IPS-NIHi7 (cell line): Measurements from ENCODE around the gene PROX2.

Source experiments
- DNase-seq: peaks from one replicate; pipeline ENCODE4 v3.0.0; 2012; ENCODE audit warnings: mixed read lengths; ENCODE audit errors: extremely low spot score

Gene PROX2

DNA sequence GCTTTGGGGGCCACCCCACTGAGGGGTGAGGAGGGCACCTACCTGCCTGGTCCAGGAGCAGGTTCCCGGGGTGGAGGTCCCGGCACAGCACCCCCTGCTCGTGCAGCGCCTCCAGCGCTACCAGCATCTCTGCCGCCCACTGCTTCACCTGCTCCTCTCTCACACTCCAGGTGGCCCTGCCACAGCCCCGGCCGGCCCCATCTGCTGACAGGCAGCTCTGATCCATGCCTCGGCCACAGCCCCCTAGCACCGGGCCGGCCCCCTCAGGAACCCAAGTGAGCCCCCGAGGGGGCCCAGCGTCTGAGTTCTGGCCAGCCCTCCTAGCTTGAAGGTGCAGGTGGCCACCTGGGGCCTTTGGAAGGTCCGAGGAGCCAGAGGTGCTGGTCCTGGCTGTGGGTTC, 33.6 kb upstream of the PROX2 start:
- no peak for DNase-seq

GRCh38 chr14:74908861-74909341, 33.0 kb upstream of the PROX2 start:
- DNase-seq, result no peak

- DNase-seq, result no peak
Observed at GRCh38 chr14:74907744-74908143, 31.8 kb upstream of the PROX2 start.

- no peak for DNase-seq
Observed at GRCh38 chr14:74906925-74907521, 31.1 kb upstream of the PROX2 start.

- DNase-seq, result peak; percentile 88
Observed at GRCh38 chr14:74905595-74906142, 29.7 kb upstream of the PROX2 start.

- DNase-seq, result no peak
Observed at GRCh38 chr14:74904635-74905503, 28.9 kb upstream of the PROX2 start.

DNA sequence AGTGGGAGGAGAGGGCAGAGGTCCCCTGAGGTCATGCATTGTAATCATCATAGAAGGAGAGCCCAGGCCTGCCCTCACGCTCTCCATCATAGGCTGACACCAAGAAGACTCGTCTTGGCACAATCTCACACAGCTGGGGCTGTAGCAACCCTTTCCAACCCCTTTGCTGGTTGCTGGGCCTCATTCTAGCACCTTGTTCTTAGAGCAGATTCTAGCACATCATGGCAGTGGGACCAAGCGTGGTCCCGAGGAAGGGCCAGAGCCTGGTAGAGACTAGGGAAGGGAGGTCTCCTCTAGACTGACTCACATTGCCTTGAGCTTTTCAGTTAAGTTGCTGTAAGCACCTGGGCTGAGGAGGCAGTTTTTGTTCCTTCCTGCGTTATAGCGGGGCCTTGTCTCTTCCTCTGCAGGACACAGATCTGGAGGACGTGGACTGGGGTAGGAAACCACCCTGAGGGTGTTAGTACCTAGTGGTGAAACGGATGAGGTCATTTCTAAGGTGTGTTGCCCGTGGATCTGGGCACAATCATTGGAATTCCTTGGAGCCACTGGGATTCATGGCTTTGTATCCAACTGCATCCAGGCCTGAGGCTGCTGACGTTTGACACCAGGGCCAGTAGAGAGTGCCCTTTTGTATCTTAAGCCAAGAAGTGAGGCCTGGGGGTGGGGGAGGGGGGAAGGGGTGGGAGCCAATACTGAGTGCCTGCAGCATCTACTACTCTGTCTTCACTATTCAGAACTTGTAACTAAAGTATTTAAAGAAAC, 27.2 kb upstream of the PROX2 start:
- no peak for DNase-seq

DNA sequence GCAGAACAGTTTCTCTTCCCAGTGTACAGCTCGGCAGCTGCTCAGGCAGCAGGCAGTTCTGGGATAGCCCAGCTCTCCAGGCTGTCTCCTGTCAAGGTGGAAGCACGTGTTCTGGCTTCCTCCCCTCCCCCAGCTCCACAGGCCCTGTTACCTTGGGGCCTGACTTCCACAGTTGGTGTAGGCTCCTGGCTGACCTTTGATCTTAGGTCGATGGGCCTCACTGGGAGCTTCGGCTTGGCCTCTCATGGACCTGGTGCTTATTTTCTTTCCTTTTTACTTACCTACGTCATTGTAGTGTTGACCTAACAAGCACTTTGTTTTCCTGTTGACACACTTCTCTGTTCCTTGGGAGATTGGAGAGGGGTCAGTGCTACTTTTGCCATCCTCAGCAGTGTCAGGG, 22.7 kb upstream of the PROX2 start:
- DNase-seq, result no peak

- no peak for DNase-seq
Observed at GRCh38 chr14:74898083-74898482, 22.1 kb upstream of the PROX2 start.

- no peak for DNase-seq
Observed at GRCh38 chr14:74897642-74898041, 21.7 kb upstream of the PROX2 start.

DNA sequence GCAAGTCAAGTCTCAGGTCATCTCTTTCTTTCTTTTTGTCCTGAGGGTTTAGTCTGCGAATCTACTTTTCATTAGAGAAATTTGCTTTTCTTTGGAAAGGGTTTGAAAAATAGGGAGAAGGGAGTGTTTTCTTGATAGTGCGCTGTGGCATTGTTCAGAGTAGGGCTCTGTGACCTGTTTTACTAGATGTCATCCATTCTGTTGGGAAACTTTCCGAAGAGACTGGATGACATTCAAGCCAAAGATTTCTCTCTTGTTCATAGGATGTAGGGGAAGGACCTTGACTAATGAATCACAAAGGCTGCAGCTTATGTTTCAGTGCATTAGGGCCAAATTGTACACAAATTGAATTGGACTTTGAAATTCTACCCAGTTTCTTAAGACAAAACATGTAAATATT, 20.5 kb upstream of the PROX2 start:
- DNase-seq, result no peak

DNA sequence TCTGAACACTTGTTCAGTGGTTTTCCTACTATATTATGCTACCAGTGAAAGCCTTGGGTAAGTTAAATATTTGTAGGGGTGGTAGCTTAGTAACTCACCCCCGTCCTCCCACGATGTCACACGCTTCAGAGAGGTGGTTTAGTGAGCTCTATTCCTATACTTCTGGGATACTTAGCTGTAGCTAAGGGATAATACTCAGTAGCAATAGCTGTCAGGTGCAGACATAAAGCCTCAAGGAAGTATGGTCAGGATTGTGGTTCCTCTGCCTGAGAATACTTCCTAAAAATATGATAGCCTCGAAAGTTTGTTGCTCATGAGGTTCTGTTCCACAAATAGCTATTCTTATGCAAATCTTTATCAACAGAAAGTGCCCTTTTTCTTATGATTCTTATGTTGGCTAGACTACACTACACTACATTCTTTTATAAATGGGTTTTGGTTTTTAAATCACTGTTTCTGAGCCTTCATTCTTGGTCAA, 17.7 kb upstream of the PROX2 start:
- DNase-seq, result no peak

DNA sequence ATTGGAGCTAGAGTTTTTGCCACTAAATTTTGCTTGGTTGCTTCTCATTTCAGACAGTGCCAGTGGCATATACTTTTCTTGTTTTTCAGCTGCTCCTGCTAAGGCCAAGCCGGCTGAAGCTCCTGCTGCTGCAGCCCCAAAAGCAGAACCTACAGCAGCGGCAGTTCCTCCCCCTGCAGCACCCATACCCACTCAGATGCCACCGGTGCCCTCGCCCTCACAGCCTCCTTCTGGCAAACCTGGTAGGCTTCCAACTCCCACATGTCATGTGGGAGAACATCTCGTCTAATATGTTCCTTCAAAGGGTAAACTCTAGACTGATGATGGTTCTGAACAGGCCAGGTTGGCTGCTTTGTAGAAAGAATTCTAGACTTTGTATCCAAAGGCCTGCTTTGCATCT, 16.8 kb upstream of the PROX2 start:
- DNase-seq, result no peak

DNA sequence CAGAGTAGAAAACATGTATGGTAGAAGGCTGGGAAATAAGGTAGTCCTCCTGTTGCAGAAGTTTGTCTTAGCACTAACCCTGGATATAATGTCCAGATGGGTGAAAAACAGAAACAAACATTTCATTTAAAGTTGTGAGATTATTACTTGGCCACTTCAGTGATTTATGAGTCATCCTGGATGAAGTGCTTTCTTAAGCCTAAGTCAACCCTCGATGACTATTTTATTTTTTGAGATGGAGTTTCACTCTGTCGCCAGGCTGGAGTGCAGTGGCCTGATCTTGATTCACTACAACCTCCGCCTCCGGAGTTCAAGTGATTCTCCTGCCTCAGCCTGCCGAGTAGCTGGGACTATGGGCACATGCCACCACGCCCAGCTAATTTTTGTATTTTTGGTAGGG, 15.9 kb upstream of the PROX2 start:
- no peak for DNase-seq

DNA sequence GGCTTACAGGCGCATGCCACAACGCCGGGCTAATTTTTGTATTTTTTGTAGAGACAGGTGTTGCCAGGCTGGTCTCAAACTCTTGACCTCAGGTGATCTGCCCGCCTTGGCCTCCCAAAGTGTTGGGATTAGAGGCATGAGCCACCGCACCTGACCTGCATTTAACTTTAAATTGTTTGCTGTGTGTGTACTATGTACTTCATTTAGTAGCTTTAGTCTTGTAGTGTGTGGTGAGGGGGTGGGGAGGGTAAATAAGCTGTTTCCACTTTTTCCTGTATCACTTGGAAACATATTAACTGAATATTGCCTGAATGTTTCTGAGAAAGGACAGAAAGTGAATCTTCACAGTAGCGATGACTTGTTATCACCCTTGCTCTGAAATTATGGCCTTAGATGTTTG, 14.3 kb upstream of the PROX2 start:
- DNase-seq, result no peak

DNA sequence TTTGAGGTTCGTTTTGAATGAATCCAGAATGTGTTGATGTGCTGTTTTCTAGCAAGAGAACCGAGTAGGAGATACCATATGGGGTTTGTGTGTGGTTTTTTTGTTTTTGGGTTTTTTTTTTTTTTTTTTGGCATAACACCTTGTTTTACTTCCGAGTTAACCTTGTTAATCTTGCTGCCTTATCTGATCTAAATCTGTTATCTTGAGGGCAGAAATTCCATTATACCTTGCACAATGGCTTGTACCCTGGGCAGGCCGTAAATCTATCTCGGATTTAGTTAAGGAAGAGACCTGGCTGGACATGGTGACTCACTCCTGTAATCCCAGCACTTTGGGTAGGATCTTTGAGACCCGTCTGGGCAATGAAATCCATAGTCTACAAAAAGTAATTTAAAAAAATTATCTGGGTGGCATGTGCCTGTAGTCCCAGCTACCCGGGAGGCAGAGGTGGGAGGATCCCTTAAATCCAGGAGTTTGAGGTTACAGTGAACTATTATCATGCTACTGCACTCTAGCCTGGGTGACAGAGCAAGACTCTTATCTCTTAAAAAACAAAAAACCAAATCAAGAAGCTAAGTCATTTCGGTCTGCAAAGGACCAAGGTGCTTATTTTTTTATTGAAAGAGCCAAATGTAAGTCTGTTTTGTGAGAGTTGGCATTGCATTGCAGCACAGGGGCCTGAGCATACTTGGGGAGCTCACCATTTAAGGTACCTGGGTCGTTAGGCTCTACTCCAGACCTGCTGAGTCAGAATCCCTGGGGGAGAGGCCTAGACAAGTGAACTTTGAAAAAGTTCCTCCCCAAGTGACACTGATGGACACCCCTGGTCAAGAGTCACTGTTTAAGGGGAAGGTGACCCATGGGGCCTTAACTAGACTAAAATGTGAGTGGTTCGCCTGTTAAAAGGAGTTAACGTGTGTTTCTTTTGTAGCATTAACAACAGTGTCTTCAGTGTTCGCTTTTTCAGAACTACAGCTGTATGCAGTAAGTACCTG, 12.5 kb upstream of the PROX2 start:
- no peak for DNase-seq

DNA sequence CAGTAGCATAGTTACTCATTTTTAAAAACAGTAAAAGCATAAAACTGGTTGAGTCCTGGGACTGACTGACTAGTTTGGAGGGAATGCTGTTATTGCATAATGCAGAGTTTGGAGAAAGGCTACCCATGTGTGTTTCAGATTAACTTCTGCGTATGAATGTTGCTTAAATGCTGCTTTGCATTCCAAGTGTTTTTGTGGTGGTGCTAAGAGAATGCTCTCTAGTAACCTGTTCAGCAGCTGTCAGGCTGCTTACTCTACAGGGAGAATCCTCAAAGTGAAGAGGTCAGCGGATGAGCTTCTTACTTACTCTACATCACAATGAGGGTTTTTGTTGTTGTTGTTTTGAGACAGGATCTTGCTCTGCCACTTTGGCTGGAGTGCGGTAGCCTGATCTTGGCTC, 10.1 kb upstream of the PROX2 start:
- DNase-seq, result peak; percentile 65

DNA sequence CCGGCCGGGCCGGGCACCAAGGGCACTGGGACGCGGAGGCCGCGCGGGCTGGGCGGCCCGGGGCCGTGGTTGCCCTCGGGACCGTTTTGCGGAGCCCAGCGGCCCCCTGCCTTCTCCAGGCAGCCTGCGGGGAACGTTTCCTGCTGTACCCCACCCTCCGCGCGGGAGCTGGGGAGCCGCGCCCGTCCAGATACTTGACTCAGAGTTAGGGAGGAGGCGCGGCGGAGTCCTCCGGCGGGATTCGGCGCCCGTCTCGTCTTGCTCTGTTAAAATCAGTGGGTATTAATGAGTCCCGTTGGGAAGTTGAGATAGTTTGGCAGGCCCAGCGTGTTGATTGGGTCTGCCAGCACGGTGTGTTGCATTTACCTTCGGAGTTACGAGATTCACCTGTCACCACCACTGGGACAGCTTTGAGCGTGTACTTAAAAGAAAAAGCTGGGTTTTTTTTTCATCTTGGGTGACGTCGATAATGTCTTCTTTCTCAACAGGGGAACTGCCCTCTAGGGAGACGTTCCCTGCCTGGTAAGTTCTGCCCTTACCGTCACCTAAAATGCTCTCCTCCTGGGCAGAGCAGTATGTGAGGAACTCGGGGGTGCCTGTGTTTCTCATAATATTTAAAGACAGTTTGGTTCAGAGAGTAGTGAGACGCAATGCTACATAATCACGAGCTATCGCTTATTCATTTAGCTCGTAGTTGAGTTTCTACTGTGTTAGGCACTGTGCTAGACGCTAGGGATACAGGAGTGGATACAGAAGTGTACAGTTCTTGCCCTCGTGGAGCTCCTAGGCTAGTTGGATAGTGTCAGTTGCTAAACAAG, 6.4 kb upstream of the PROX2 start:
- peak; percentile 35 for DNase-seq

DNA sequence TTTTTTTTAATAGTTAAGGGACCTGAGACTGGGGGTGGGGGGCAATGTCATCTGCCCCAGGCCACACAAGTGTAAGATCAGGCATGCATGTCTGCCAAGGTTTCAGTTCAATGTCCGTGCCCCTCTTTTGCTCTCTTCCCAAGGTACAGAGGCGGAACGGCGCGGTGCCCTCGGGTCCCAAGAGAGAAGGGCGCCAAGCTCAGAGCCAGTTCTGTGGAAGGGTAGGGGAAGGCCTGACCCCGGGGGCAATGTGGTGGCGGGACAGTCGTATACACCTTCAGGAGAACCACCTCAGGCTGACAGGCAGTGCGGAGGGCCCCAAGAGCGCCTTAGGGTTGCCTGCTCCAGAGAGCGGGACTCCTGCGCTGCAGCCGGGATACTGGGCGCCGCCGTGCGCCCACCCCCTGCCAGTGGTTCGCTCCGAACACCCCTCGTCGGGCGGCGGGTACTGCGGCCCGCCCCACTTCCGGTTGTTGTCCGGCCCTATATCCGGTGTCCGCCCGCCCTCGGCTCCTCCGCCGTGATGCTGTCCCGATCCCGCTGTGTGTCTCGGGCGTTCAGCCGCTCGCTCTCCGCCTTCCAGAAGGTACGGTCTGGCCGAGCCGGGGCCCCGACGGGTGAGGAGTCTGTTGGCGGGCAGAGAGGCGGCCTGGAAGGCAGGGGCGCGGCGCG, 5.6 kb upstream of the PROX2 start, which contains the start of gene DLST:
DLST (plus strand) TSS at position 486 of the 672 bp plus-strand sequence; CDS start at position 524, 38 bp downstream.
- peak; percentile 95 for DNase-seq
